Measurements from ENCODE around the gene RALB.

DNA sequence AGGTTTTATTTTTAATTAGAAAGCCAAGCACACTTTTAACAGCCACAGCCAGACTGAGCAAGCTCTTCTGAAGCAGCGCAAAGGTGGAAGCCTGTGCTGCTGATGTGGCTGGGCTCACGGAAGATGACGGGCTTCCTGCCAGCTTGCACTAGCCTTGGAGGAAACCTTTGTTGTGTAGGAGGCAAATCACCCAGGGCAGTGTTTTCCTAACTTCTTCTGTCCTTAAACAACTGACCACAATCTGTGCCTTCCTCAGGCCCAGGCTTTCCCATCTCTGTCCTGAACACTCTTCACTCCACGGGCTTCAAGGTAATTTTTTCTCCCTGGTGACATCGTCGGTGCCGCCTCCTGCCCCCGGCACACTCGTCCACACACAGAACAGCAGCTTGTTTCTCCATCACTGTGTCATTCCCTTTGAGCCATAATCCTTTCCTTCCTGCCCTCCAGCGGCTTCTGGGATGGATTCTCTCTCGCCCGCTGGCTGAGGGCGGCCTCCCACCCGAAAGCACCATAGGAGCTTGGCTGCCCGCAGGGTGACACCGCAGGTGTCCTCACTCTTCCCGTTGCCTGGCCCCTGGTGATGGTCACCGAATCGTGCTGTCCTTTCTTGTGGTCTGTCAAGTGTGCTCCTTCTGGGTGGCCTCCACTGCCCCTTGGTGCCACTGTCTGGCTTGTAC, 62.2 kb downstream of the RALB start:
- TF ChIP-seq CTCF (IDR thresholded peaks at IDR 0.05) (no peak), POLR2A (IDR thresholded peaks at IDR 0.05) (no peak)

Data from transverse colon (tissue), 3 donors.